HG03342 (cell line): ENCODE results near the gene C1QTNF1.
A peak's percentile ranks its signal among the peaks of the same experiment; 100 is the strongest.
"Not testable (repeated sequence)": the region's sequence is repeated elsewhere in the genome, so short reads cannot be mapped to it uniquely, and the experiment has no call there.

Experiments
- ATAC-seq: cut with Tn5 transposase; IDR thresholded peaks from one replicate; pipeline ENCODE4 v1.9.1; 2021; ENCODE audit warnings: mild to moderate bottlenecking, moderate library complexity; ENCODE audit not compliant: unreplicated experiment

C1QTNF1 gene

GRCh38 chr17:79050551-79050950 is 26.6 kb downstream of the C1QTNF1 start:
- no peak for ATAC-seq

DNA sequence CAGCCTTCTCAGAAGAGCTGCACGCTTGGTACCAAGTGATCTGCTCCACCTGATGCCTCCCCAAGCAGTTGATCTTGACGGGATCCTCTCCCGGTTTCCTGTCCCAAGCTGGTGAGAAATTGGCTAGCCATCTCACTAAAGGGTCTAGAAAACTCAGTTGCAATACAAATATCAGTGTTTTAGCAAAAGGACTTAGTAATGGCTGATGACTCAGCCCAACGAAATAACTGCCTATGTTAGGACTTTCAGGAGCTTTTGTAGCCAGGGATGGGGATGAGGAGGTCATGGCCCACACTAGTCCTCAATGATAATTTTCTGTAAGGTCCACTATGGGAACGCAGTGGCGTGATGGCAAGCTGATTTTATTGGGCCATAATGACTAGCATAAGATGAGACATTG is 27.3 kb downstream of the C1QTNF1 start:
- ATAC-seq: no peak

- no peak for ATAC-seq
Measured at GRCh38 chr17:79052131-79052530, 28.2 kb downstream of the C1QTNF1 start.

DNA sequence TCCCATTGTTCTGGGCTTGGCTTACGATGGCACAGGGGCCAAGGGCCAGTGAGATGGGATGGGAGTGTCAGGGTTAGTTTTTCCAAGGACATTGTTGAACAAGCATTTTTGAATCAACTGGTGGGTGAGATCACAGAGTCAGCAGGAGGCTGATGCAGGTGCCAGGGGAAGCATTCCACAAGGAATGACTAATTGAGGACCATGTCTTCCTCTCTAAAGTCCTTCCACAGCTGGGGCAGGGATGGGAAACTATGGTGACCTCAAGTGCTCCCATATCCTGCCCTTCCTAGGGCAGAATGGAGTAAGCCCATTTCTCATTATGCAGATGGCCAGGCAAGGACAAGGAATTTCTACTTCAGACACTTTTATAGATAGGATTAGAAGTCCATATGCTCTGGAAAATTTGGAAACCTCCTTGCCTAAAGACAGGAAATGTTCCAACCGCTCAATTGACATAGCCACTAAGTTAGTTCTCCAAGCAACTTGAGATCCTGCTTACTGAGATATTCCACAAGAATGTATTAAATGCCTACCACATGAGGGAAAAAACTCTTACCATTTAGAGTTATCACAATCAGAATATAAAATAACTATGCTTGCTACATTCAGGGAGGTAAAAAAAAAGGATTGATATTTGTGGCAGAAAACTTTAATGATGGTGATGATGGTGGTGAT is 29.4 kb downstream of the C1QTNF1 start:
- no peak for ATAC-seq

DNA sequence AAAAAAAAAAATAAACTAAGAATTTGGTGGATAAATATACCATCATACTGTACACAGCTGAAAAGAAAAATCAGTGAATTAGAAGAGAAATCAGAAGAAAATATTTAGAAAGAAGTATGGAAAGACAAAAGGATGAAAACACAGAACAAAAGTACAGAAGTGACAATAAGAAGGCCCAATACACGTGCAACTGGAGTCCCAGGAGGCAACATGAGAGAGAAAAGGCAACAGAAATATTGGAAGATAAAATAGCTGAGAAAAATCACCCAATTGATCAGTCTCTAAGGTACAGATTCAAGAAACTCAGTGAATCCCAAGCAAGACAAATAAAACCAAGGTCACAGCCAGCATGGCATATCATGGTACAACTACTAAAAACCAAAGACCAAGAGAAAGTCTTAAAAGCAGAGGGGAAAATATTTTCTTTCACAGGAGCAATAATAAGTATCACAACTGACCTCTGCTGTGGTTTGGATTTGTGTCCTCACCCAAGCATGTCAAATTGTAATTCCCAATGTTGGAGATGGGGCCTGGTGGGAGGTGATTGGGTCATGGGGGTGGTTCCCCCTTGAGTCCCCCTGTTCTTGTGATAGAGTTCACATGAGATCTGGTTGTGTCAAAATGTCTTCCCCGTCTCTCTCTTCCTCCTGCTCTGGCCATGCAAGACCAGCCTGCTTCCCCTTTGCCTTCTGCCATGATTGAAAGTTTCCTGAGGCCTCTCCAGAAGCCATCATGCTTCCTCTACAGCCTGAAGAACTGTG is 30.4 kb downstream of the C1QTNF1 start:
- no peak for ATAC-seq

GRCh38 chr17:79055197-79055596 is 31.2 kb downstream of the C1QTNF1 start:
- no peak for ATAC-seq

GRCh38 chr17:79057737-79058385 is 33.9 kb downstream of the C1QTNF1 start:
- ATAC-seq: no peak

DNA sequence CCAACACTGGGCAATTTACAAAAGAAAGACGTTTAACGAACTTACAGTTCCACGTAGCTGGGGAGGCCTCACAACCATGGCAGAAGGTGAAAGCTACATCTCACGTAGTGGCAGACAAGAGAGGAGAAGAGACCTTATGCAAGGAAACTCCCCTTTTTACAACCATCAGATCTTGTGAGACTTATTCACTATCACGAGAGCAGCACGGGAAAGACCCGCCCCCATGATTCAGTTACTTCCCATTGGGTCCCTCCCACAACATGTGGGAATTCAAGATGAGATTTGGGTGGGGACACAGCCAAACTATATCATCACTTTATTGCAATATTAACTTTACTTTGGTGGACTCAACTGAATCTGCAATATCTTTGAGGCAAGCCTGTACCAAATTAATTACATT is 38.7 kb downstream of the C1QTNF1 start:
- no peak for ATAC-seq

DNA sequence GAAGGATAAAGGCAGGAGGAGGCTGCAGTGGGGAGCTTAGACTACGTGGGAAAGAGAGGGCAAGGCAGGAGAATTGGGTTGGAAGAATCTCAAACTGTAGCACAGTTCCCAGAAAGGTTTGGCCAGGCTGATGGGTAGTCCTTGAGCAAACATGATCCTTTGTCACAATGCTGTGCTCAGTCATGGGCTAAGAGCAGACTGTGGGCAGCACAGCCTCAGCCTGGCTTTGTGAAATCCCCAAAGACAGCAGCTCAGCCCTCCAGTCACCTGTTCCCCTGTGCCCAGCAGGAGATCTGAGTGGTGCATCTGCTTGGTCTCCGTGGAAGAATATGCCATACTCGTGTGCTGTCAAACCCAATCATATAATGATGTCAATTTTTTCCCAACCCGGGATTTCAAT is 40.1 kb downstream of the C1QTNF1 start:
- ATAC-seq: no peak

DNA sequence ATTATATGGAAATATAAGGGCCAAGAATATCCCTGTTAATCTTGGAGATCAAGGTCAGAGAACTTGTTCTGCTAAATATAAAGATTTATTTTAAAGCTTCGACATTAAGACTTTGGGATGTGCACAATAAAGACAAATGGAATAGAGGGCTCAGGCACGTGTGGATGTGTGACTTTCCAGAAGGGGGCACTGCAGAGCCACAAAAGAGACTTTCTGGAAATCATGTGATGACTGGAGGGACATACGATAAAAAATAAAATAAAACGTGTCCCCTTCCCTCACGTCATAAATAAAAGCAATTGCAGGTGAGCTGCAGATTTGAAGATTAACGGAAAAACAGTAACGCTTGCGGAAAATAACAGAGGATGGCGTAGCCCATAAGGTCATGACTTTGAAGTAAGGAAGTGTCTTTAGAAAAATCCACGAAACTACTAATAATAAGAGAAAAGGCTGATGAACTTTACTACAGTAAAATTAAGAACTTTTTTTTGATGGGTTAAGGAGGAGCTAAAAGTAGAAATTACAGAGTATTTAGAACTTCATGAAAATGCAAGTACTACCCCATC is 41.2 kb downstream of the C1QTNF1 start:
- no peak for ATAC-seq

GRCh38 chr17:79066963-79067362 is 43.0 kb downstream of the C1QTNF1 start:
- ATAC-seq: no peak

GRCh38 chr17:79070266-79070880 is 46.4 kb downstream of the C1QTNF1 start:
- no peak for ATAC-seq

- no peak for ATAC-seq
Measured at GRCh38 chr17:79071161-79071740, 47.3 kb downstream of the C1QTNF1 start.

GRCh38 chr17:79072544-79072943 is 48.6 kb downstream of the C1QTNF1 start:
- ATAC-seq: no peak

DNA sequence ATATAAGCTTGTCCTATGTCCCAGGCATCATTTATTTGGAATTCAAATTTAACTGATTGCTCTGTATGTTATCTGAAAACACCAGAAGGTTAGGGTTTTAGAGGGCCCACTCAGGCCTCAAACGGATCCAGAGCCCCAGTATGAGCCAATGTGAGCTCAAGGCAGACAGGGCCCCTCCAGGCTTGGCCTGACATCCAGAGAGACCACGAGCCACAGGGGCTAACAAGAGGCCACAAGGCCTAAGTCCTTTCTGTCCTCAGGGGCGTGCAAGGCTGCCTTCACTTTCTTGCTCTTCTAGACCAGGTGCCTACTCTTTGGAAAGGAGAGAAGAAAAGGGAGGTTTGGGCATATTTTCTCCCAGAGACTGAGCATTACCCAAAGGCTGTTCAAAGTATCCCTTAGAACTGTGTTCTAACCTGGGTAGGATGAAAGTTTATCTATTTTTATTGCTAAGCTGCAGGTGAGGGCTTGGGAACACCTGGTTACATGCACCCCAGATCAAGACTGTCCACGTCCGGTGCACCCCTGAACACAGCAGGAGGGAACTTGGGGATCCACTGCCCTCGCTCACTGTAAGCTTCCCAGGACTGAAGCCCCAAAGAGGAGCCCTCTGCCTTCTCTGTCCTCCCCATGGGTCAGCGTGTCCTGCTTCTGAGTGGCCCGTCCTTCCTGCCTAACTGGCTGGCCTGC is 49.2 kb downstream of the C1QTNF1 start:
- no peak for ATAC-seq

- ATAC-seq: no peak
Measured at GRCh38 chr17:79073706-79074088, 49.7 kb downstream of the C1QTNF1 start.

- ATAC-seq: not testable (repeated sequence)
Measured at GRCh38 chr17:79074121-79074648, 50.2 kb downstream of the C1QTNF1 start.

DNA sequence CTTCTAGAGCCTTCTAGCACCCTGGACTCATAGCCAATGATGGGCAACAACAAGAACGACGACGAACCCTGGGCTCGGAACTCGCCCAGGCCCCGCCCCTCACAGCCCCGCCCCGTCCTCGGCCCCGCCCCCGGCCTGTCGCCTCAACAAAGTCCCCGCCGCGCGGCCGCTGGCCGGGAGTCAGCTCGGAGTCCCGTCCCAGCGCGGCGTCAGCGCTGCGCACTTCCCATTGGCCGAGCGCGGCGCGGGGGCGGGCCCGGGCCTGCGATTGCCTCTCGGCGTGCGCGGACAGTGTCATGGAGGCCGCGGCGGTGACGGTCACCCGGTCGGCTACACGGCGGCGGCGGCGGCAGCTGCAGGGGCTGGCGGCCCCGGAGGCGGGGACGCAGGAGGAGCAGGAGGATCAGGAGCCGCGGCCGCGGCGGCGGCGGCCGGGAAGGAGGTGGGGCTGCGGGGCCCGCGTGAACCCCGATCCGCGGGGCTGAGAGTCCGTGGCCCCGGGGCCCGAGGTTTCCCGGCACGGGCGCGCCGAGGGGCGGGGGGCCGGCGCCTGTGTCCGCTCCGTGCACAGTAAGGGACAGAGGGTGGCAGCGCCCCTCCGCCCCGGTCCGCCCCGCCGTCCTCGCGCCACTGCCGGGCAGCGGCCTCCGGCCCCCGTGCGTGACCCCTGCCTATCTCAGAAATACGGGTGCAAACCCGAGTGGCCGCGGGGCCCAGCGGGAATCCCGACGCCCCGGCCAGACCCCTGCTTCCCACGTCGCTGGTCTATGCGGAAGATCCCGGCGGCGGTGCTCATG is 50.9 kb downstream of the C1QTNF1 start, which contains the start of gene ENGASE:
ENGASE (plus strand) TSS at position 176 of the 797 bp plus-strand sequence; CDS start at position 297, 121 bp downstream.
- ATAC-seq: peak; percentile 89

DNA sequence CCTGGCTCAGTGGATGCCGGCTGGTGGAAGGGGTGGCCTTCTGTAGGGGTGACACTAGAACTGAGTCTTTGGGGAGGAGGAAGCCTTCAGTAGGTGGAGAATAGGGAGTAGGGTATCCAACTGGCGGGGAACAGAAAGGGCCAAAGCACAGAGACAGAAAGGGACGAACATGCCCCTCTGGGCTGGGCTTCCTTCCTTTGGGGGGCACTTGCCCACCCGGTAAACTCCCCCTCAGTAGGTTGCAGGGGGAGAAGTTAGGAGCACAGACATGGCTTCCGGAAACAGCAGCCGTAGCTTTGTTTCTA is 51.4 kb downstream of the C1QTNF1 start:
- ATAC-seq: no peak
